ENCODE results near the gene CTIF. TPM values are rescaled to one million over a fixed set of nuclear protein-coding genes. Genes with fewer than 3 reads are reported as not detected.

The CTIF gene
- total and polyA plus RNA-seq, 4 donors, result 12.2 to 45.7 (median 32.6) TPM

- Histone ChIP-seq H3K9ac (ENCODE audit: insufficient read depth in 1 of 2, low read length in 2 of 2) (no peak overlapping the region), H3K4me3 (no peak overlapping the region), H3K4me1 (ENCODE audit: control insufficient read depth in 5 of 5, insufficient read depth in 5 of 5, low read length in 5 of 5) (peaks cover 0 to 6% (median 0%) of the 10 kb centered on the region in 5 donors), H3K27ac (ENCODE audit: low read depth in 1 of 2, low read length in 1 of 2) (no peak overlapping the region), H3K9me3 (ENCODE audit: control insufficient read depth in 4 of 4, insufficient read depth in 3 of 4, low read length in 3 of 4) (no peaks in the 10 kb centered on the region), H3K36me3 (ENCODE audit: control insufficient read depth in 4 of 4, insufficient read depth in 4 of 4, low read length in 4 of 4) (peaks cover 0 to 7% (median 0%) of the 10 kb centered on the region in 4 donors), H3K27me3 (ENCODE audit: control insufficient read depth in 3 of 3, insufficient read depth in 3 of 3, low read length in 2 of 3) (no peaks in the 10 kb centered on the region)
- DNase-seq (peak in 1 of 3 donors; percentile 6), ATAC-seq (ENCODE audit: insufficient read depth, low FRiP score) (no peak)
- no peak for TF ChIP-seq CTCF (IDR thresholded peaks at IDR 0.05; ENCODE audit: control extremely low read depth, extremely low read depth)
- 97 to 99% methylated on average over 3 of the region's 3 CpGs for WGBS, 2 donors
Observed at GRCh38 chr18:48813321-48813720, 274.5 kb downstream of the CTIF start.

- peaks cover 0 to 7% (median 0%) of the 10 kb centered on the region in 4 donors for H3K36me3 ChIP-seq (ENCODE audit: control insufficient read depth in 4 of 4, insufficient read depth in 4 of 4, low read length in 4 of 4)
- ATAC-seq (ENCODE audit: insufficient read depth, low FRiP score) (no peak), DNase-seq (peak in 1 of 3 donors; percentile 9)
- H3K27ac ChIP-seq (ENCODE audit: low read depth in 1 of 2, low read length in 1 of 2), result peak overlapping the region in 1 of 2 donors; percentile 11
- TF ChIP-seq CTCF (IDR thresholded peaks at IDR 0.05; ENCODE audit: control extremely low read depth, extremely low read depth), result no peak
- no peaks in the 10 kb centered on the region for H3K9me3 ChIP-seq (ENCODE audit: control insufficient read depth in 4 of 4, insufficient read depth in 3 of 4, low read length in 3 of 4)
- no peak overlapping the region for H3K4me3 ChIP-seq
- H3K27me3 ChIP-seq (ENCODE audit: control insufficient read depth in 3 of 3, insufficient read depth in 3 of 3, low read length in 2 of 3), result no peaks in the 10 kb centered on the region
- H3K9ac ChIP-seq (ENCODE audit: insufficient read depth in 1 of 2, low read length in 2 of 2), result no peak overlapping the region
- WGBS, 2 donors, result 43 to 44% methylated on average over 5 of the region's 5 CpGs
- H3K4me1 ChIP-seq (ENCODE audit: control insufficient read depth in 5 of 5, insufficient read depth in 5 of 5, low read length in 5 of 5), result peaks cover 0 to 6% (median 0%) of the 10 kb centered on the region in 5 donors
Observed at GRCh38 chr18:48813833-48814489, 275.1 kb downstream of the CTIF start.

GRCh38 chr18:48814490-48815178 is 275.8 kb downstream of the CTIF start:
- DNase-seq, result peak in 1 of 3 donors; percentile 1
- Histone ChIP-seq H3K4me3 (no peak overlapping the region), H3K4me1 (ENCODE audit: control insufficient read depth in 5 of 5, insufficient read depth in 5 of 5, low read length in 5 of 5) (peaks cover 0 to 6% (median 0%) of the 10 kb centered on the region in 5 donors), H3K27me3 (ENCODE audit: control insufficient read depth in 3 of 3, insufficient read depth in 3 of 3, low read length in 2 of 3) (no peaks in the 10 kb centered on the region), H3K9ac (ENCODE audit: insufficient read depth in 1 of 2, low read length in 2 of 2) (no peak overlapping the region), H3K9me3 (ENCODE audit: control insufficient read depth in 4 of 4, insufficient read depth in 3 of 4, low read length in 3 of 4) (no peaks in the 10 kb centered on the region), H3K36me3 (ENCODE audit: control insufficient read depth in 4 of 4, insufficient read depth in 4 of 4, low read length in 4 of 4) (peaks cover 0 to 10% (median 0%) of the 10 kb centered on the region in 4 donors), H3K27ac (ENCODE audit: low read depth in 1 of 2, low read length in 1 of 2) (peak overlapping the region in 1 of 2 donors; percentile 39)
- no peak for ATAC-seq (ENCODE audit: insufficient read depth, low FRiP score)
- WGBS, 2 donors, result 85 to 86% methylated on average over 5 of the region's 5 CpGs
- no peak for TF ChIP-seq CTCF (IDR thresholded peaks at IDR 0.05; ENCODE audit: control extremely low read depth, extremely low read depth)
